Erythroblast (primary cell): ENCODE measurements around the gene FOLR2.
A peak's percentile ranks its signal among the peaks of the same experiment; 100 is the strongest.

Source experiments
- DNase-seq, 2 experiments: peaks; one replicate each; lab custom pipeline; 2025; lab: John Stamatoyannopoulos, UW
- GATA1 ChIP-seq: IDR thresholded peaks from 2 replicates; pipeline ENCODE4 v1.6.1; 2011; ENCODE audit warnings: low read depth, mild to moderate bottlenecking, control low read depth, low read length, moderate library complexity
- POLR2A ChIP-seq: IDR thresholded peaks from 2 replicates; pipeline ENCODE4 v1.6.1; 2011; ENCODE audit warnings: mild to moderate bottlenecking, low read length

FOLR2 gene

DNA sequence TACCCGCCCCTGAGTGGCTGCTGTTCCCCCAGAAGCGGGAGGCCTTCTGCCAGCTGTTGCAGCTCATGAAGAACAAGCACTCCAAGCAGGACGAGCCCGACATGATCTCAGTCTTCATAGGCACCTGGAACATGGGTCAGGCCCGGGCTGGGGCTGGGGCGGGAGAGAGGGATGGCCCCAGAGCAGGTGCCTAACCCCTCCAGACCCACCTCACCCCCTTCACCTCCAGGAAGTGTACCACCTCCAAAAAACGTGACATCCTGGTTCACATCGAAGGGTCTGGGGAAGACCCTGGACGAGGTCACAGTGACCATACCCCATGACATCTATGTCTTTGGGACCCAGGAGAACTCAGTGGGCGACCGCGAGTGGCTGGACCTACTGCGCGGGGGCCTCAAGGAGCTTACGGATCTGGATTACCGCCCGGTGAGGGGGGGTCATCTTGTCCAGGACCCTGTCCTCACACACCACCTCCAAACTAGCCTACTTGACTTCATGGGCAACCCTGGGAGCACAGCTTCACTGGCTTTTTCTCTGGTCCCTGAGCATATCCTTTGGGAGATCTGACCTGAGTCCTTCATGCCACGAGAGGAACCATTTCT is 14.3 kb downstream of the FOLR2 start:
- TF ChIP-seq GATA1 (no peak), POLR2A (no peak)
- no peak for DNase-seq

DNA sequence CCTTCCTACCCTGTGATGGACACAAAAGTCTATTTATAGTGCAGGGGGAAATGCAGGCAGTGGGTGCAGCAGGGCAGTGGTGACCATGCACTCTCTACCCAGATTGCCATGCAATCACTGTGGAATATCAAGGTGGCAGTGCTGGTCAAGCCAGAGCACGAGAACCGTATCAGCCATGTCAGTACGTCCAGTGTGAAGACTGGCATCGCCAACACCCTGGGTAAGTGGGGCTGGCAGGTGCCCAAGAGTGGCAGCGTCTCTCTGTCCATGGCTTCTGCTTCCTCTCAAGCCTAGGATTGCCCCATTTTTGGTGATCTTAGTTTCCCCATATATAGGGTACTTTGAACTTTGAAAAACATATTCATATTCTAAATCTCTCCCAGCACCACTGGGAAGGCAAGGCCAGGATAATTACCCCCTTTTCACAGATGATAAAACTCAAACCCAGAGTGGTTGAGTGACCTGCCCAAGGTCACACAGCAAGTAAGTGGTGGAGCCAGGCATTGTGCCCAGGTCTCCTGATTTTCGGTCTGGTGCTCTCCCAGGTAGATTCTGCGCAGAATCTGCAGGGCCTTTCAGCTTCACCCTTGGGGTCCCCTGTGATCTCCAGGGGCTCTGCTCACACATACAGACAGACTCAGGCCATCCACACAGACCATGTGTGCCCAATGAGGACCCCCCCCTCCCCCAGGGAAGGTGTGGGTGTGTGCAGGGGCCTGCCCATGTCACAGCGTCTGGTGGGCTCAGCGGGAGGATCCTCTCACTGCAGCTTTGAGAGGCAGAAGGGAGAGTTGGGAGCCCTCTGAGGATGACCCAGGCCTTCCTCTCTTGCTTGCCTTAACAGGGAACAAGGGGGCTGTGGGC is 15.0 kb downstream of the FOLR2 start:
- DNase-seq = no peak
- TF ChIP-seq POLR2A = no peak
- no peak for TF ChIP-seq GATA1

DNA sequence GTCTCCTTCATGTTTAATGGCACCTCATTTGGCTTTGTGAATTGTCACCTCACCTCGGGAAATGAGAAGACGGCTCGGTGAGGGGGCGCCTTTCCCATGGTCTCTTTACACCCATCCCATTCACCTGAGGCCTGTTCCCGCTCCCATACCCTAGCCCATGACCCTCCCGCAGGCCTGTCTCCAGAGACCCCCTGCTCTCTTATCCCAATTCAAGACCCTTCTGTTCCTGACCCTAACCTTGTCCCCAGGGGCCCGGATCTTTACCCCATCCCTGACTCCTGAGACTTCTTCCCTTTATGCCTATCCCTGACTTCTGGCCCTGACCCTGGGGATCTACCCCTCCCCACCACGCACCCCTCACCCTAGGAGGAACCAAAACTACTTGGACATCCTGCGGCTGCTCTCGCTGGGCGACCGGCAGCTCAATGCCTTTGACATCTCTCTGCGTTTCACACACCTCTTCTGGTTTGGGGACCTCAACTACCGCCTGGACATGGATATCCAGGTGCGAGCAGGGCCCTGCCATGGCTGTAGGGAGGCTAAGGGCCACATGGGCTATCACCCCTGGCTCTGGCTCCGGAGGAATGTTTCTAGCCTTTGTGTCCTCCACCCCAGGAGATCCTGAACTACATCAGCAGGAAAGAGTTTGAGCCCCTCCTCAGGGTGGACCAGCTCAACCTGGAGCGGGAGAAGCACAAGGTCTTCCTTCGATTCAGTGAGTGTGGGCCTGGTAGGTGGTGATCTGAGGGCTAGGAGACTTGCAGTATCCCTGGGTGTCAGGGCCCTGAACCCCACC is 15.9 kb downstream of the FOLR2 start:
- no peak for DNase-seq
- no peak for TF ChIP-seq POLR2A
- no peak for TF ChIP-seq GATA1

DNA sequence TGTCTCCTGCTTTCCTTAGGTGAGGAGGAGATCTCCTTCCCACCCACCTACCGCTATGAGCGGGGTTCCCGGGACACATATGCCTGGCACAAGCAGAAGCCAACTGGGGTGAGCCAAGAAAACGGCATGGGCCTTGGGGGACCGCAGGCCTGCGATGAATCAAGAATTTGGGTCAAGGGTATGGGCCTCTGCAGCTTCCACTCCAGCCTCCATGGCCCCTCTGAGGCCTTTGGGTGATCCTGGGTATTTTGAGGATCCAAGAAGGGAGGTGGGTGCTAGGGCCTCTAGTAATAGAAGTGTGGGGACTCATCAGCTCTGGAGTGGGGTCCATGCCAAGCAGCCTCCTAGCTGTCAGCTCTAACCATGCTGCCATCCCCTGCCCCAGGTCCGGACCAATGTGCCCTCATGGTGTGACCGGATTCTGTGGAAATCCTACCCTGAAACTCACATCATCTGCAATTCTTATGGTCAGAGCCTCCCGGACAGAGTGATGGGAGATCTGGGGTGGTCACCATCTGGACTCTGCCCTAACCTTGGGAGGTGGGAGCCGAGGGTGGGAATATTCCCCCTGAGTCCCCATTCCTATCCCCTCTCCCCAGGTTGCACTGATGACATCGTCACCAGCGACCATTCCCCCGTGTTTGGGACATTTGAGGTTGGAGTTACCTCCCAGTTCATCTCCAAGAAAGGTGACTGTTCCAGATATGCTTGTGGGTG is 16.6 kb downstream of the FOLR2 start:
- no peak for TF ChIP-seq GATA1
- TF ChIP-seq POLR2A = no peak
- no peak for DNase-seq

DNA sequence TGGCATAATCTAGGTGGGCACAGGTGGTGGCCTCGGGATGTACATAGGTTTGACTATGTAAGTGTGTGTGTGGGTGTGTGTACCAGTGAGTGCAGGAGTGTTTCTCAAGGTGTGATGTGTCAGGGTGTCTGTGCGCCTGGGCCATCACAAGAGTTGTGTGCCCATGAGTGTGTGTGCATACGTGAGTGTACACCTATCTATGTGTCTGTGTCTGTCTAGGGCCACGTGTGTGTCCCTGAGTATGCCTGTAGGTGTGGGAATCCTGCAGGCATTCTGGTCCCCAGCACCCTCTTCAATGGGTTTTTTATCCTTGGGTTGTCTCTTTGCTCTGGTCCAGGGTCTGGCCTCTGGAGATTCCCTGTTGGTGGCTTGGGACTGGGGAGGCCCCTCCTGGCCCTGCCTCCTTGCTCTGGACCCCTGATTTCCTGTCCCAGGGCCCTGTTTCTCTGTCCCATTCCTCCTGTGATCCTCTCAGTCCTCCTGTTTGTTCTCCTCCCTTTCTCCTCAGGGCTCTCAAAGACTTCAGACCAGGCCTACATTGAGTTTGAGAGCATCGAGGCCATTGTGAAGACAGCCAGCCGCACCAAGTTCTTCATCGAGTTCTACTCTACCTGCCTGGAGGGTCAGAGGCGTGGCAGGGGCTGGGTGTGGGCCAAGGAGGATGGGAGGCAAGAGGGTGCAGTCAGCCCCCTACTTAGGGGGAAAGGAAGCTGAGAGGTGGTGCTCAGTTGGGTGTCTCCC is 17.3 kb downstream of the FOLR2 start:
- TF ChIP-seq GATA1 = no peak
- no peak for TF ChIP-seq POLR2A
- DNase-seq = no peak

DNA sequence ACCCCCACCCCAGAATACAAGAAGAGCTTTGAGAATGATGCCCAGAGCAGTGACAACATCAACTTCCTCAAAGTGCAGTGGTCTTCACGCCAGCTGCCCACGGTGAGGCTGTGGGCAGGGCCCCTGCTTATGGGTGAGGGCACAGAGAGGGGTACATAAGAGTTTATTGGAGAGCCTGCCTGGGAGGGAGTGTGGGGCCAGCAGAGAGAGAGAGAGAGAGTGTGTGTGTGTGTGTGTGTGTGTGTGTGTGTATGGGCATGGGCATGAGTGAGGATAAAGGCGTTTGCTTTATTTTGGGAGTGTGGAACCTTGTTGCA is 17.9 kb downstream of the FOLR2 start:
- no peak for DNase-seq
- no peak for TF ChIP-seq POLR2A

DNA sequence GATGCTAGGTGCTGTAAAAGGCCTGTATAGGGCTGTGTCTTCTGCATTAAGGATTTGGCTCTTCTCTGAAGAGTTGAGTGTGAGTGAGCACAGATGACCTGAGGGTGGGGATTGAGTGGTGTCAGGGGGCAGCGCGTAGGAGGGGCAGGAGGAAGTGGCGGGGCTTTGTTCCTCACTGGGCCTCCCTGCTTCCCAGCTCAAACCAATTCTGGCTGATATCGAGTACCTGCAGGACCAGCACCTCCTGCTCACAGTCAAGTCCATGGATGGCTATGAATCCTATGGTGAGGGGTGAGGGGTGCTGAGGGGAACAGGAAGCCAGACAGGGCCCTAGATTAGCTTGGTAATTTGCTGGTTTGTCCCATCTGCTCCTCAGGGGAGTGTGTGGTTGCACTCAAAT is 18.3 kb downstream of the FOLR2 start:
- no peak for DNase-seq
- TF ChIP-seq POLR2A (no peak), GATA1 (no peak)

DNA sequence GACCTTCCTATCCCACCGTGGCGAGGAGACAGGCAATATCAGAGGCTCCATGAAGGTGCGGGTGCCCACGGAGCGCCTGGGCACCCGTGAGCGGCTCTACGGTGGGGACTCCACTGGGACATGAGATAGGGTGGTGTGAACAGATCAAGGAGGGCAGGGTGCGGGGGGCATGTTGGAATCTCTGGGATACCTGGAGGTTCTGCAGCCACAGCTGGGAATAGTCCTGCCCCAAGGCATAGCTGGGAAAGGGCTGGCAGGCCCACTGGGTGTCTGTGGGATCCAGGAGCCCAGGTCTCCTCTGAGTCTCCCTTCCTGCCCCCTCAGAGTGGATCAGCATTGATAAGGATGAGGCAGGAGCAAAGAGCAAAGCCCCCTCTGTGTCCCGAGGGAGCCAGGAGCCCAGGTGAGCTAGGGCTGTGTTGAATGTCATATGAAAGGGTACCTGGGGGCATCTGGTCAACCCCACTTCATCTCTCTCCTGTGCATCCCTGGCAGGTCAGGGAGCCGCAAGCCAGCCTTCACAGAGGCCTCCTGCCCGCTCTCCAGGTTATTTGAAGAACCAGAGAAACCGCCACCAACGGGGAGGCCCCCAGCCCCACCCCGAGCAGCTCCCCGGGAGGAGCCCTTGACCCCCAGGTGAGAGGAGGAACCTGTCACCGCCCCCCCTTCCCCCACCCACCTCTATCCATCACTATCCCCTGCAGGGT is 18.9 kb downstream of the FOLR2 start:
- TF ChIP-seq GATA1 = no peak
- TF ChIP-seq POLR2A = no peak

DNA sequence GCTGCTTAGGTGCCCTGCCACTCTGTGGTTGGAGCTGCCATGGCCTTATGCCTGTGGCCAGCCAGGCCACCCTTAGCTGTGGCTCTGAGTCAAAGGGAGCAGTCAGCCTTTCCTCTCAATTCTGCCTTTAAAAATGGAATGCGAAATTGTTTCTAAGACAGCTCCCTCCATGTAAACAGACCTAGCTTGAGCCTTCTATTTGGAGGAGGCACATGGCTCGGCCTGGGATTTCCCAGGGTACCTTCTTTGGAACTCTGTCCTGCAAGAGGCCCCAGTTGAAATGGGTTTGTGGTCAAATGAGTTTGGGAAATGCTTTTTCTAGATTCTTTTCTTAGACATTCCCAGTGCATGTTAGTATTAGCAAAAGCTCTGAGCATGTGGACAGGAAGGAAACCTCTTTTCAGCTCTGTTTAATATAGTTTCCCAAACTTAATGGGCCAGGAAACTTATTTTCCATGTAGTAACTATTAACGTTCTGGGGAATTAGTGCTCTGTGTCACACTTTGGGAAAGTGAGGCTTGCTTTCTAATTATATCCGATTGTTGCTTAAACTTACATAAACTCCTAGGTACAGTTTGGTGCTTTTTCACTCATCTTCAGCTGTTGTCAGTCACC is 19.6 kb downstream of the FOLR2 start:
- no peak for TF ChIP-seq POLR2A
- no peak for TF ChIP-seq GATA1

More for the DNA sequence above, 18.9 kb downstream of the FOLR2 start:
- no peak for DNase-seq

DNA sequence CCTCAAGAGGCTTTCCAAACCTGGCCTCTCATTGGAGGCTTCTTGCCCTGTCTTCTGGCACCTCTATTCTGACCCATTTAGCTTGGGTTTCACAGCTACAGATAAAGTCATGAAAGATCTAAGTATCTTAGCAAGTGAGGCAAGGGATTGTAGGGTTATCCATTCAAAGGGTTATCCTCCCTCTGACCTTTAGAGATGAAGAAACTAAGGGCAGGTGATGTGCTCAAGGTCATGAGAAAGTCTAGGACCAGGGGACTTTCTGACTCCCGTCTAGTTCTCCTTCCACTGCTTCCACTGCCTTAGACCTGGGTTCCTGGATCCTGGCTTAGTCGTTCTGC is 20.1 kb downstream of the FOLR2 start:
- TF ChIP-seq GATA1 = no peak
- no peak for TF ChIP-seq POLR2A
- no peak for DNase-seq

More for the DNA sequence above, 19.6 kb downstream of the FOLR2 start:
- no peak for DNase-seq

DNA sequence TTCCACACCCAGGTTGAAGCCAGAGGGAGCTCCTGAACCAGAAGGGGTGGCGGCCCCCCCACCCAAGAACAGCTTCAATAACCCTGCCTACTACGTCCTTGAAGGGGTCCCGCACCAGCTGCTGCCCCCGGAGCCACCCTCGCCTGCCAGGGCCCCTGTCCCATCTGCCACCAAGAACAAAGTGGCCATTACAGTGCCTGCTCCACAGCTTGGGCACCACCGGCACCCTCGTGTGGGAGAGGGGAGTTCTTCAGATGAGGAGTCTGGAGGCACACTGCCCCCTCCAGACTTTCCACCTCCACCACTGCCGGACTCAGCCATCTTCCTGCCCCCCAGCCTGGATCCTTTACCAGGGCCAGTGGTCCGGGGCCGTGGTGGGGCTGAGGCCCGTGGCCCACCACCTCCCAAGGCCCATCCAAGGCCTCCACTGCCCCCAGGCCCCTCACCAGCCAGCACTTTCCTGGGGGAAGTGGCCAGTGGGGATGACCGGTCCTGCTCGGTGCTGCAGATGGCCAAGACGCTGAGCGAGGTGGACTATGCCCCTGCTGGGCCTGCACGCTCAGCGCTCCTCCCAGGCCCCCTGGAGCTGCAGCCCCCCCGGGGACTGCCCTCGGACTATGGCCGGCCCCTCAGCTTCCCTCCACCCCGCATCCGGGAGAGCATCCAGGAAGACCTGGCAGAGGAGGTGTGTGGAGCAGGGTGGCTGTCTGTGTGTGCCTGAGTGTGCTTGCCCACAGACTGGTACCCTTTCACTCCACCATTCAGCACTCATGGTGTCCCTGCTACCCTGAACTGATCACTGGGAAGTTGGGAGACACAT is 20.7 kb downstream of the FOLR2 start:
- TF ChIP-seq GATA1 (no peak), POLR2A (no peak)
- no peak for DNase-seq

DNA sequence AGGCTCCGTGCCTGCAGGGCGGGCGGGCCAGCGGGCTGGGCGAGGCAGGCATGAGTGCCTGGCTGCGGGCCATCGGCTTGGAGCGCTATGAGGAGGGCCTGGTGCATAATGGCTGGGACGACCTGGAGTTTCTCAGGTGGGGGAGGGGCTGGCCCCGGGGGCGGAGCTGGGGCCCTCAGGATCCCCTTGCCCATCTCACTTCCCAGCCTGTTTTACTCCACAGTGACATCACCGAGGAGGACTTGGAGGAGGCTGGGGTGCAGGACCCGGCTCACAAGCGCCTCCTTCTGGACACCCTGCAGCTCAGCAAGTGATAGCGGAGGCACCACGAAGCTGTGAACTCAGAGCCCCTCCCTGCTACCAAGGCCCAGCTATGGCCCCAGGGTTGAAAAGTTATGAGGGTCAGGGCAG is 21.5 kb downstream of the FOLR2 start:
- TF ChIP-seq GATA1 = no peak
- TF ChIP-seq POLR2A = no peak
- peak; percentile 80 to 83 for DNase-seq
